ENCODE data around the gene EML2. TPM values are rescaled to one million over a fixed set of nuclear protein-coding genes. Genes with fewer than 3 reads are reported as not detected.

EML2 gene
- total RNA-seq, 3 donors from 2014 or later (not counting 1 experiment from before 2014, with no cell fraction given), result 112 to 136 (median 117) TPM

GRCh38 chr19:45613926-45614725 lies 25.1 kb downstream of the EML2 start:
- H3K4me3 ChIP-seq (ENCODE audit: low read length), result no peak overlapping the region
- Mint-ChIP-seq H3K36me3 (peaks cover 15% of the 10 kb centered on the region), H3K4me3 (peak overlapping the region; percentile 31), H3K4me1 (peaks cover 10 to 12% of the 10 kb centered on the region in 2 donors), H3K27me3 (ENCODE audit: low read depth in 2 of 2) (no peaks in the 10 kb centered on the region), H3K27ac (peak overlapping the region; percentile 84 to 88), H3K9me3 (no peaks in the 10 kb centered on the region)
- DNase-seq (peak in 1 of 2 donors; percentile 52), ATAC-seq (peak; percentile 69 to 80 (median 80))
- no peak for TF ChIP-seq CTCF (IDR thresholded peaks at IDR 0.05)
- peak overlapping the region; percentile 58 for H3K27ac ChIP-seq (ENCODE audit: low read length)
- H3K27me3 ChIP-seq (ENCODE audit: control insufficient read depth, insufficient read depth, low read length), result no peaks in the 10 kb centered on the region
- intact Hi-C loops (cut with micrococcal nuclease), result no loop called here
- peaks cover 61% of the 10 kb centered on the region for H3K36me3 ChIP-seq (ENCODE audit: control insufficient read depth, insufficient read depth, low read length)
- H3K4me1 ChIP-seq (ENCODE audit: control insufficient read depth, insufficient read depth, low read length), result peaks cover 11% of the 10 kb centered on the region
- 66% methylated on average over 10 of the region's 10 CpGs for WGBS (ENCODE audit: insufficient coverage)
- H3K9me3 ChIP-seq (ENCODE audit: control insufficient read depth, insufficient read depth, low read length), result no peaks in the 10 kb centered on the region

GRCh38 chr19:45608948-45609347 lies 30.2 kb downstream of the EML2 start:
- H3K27ac ChIP-seq (ENCODE audit: low read length), result no peak overlapping the region
- intact Hi-C loops (cut with micrococcal nuclease), result loop anchor here (5.0 kb wide), 1 partner anchor 73 kb away; no protein-coding TSS in a partner anchor
- H3K27me3 Mint-ChIP-seq (ENCODE audit: low read depth in 2 of 2), result no peaks in the 10 kb centered on the region
- peaks cover 13% of the 10 kb centered on the region for H3K36me3 Mint-ChIP-seq
- DNase-seq, result no peak
- H3K4me3 ChIP-seq (ENCODE audit: low read length), result no peak overlapping the region
- peak overlapping the region; percentile 35 to 77 for H3K27ac Mint-ChIP-seq
- WGBS (ENCODE audit: insufficient coverage), result 97% methylated on average over 6 of the region's 6 CpGs
- peaks cover 2 to 13% of the 10 kb centered on the region in 2 donors for H3K4me1 Mint-ChIP-seq
- H3K27me3 ChIP-seq (ENCODE audit: control insufficient read depth, insufficient read depth, low read length), result no peaks in the 10 kb centered on the region
- H3K36me3 ChIP-seq (ENCODE audit: control insufficient read depth, insufficient read depth, low read length), result peaks cover 30% of the 10 kb centered on the region
- H3K9me3 Mint-ChIP-seq, result no peaks in the 10 kb centered on the region
- no peaks in the 10 kb centered on the region for H3K9me3 ChIP-seq (ENCODE audit: control insufficient read depth, insufficient read depth, low read length)
- TF ChIP-seq CTCF (IDR thresholded peaks at IDR 0.05), result no peak
- H3K4me1 ChIP-seq (ENCODE audit: control insufficient read depth, insufficient read depth, low read length), result peaks cover 12% of the 10 kb centered on the region
- ATAC-seq, result no peak
- no peak overlapping the region for H3K4me3 Mint-ChIP-seq

GRCh38 chr19:45607071-45608029 lies 31.8 kb downstream of the EML2 start:
- Mint-ChIP-seq H3K9me3 (no peaks in the 10 kb centered on the region), H3K36me3 (peaks cover 10% of the 10 kb centered on the region), H3K4me3 (no peak overlapping the region), H3K27me3 (ENCODE audit: low read depth in 2 of 2) (peaks cover 11 to 13% of the 10 kb centered on the region in 2 donors), H3K27ac (peak overlapping the region in 1 of 2 donors; percentile 86), H3K4me1 (peaks cover 5 to 12% of the 10 kb centered on the region in 2 donors)
- DNase-seq, result peak; percentile 43 to 71
- no peak overlapping the region for H3K4me3 ChIP-seq (ENCODE audit: low read length)
- intact Hi-C loops (cut with micrococcal nuclease), result loop anchor here (1.0 to 5.0 kb wide), 2 partner anchors 36 to 75 kb away; no protein-coding TSS in a partner anchor
- H3K36me3 ChIP-seq (ENCODE audit: control insufficient read depth, insufficient read depth, low read length), result peaks cover 15% of the 10 kb centered on the region
- peaks cover 4% of the 10 kb centered on the region for H3K27me3 ChIP-seq (ENCODE audit: control insufficient read depth, insufficient read depth, low read length)
- WGBS (ENCODE audit: insufficient coverage), result 25% methylated on average over 28 of the region's 28 CpGs
- no peaks in the 10 kb centered on the region for H3K9me3 ChIP-seq (ENCODE audit: control insufficient read depth, insufficient read depth, low read length)
- H3K4me1 ChIP-seq (ENCODE audit: control insufficient read depth, insufficient read depth, low read length), result peaks cover 11% of the 10 kb centered on the region
- peak in 2 of 3 donors; percentile 73 to 81 for ATAC-seq
- TF ChIP-seq CTCF (IDR thresholded peaks at IDR 0.05), result peak; percentile 84
- H3K27ac ChIP-seq (ENCODE audit: low read length), result no peak overlapping the region

Data from natural killer cell (primary cell).